ENCODE measurements around the gene BTBD10.
"Not testable (repeated sequence)": the region's sequence is repeated elsewhere in the genome, so short reads cannot be mapped to it uniquely, and the experiment has no call there.

BTBD10 gene

DNA sequence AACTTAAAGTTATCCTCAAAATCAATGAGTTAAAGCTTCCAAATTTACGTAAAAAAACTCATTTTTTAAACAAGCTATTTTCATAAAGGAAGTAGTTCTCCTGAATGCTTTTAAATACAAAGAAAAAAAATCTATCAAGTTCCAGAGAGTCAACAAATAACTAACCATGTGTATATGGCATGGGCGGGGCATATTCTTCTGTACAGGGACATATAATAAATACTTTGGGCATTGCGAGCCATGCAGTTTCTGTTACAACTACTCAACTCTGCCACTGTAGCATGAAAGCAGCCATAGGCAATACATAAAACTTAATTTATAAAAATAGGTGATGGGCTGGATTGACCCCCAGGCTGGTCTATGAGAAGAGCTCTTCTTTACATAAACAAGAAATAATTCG, 57.8 kb downstream of the BTBD10 start:
- no peaks in the 10 kb centered on the region for H3K27me3 ChIP-seq (ENCODE audit: insufficient read depth, low read length)
- H3K4me1 ChIP-seq (ENCODE audit: insufficient read depth, low read length), result no peaks in the 10 kb centered on the region
- peaks cover 15% of the 10 kb centered on the region for H3K9me3 ChIP-seq (ENCODE audit: insufficient read depth, low read depth, low read length)
- H3K36me3 ChIP-seq (ENCODE audit: insufficient read depth, low read length), result peaks cover 47% of the 10 kb centered on the region
- no peak overlapping the region for H3K4me3 ChIP-seq (ENCODE audit: low read length)
- no peak overlapping the region for H3K9ac ChIP-seq (ENCODE audit: low read depth, low read length)
- 100% methylated on average over 3 of the region's 4 CpGs for whole genome bisulfite sequencing
- H3K27ac ChIP-seq (ENCODE audit: low read depth, low read length), result no peak overlapping the region

- not testable (repeated sequence) for H3K27ac ChIP-seq (ENCODE audit: low read depth, low read length); H3K4me1 ChIP-seq (ENCODE audit: insufficient read depth, low read length); H3K9ac ChIP-seq (ENCODE audit: low read depth, low read length); H3K27me3 ChIP-seq (ENCODE audit: insufficient read depth, low read length); H3K4me3 ChIP-seq (ENCODE audit: low read length)
- Histone ChIP-seq H3K36me3 (ENCODE audit: insufficient read depth, low read length) (peaks cover 28% of the 10 kb centered on the region), H3K9me3 (ENCODE audit: insufficient read depth, low read depth, low read length) (peaks cover 15% of the 10 kb centered on the region)
These were observed 64.7 kb downstream of the BTBD10 start for GRCh38 chr11:13398335-13398734.

DNA sequence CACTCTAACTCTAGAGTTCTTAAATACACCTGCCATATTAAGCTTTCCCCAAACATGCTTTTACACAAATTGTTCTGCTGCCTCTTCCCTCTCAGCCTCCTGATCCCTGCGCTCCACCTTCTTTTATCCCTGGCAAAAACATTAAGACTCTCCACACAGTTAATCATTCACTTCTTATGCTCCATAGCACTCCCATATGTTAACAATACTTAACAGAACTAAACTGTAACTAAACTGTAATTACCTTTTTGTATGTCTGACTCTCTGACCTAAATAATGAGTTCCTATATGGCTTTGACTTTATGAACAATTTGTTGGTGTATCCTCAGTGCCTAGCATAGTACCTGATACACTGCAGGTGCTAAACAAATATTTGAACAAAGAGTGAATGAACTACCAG, 71.8 kb downstream of the BTBD10 start:
- no peaks in the 10 kb centered on the region for H3K27me3 ChIP-seq (ENCODE audit: insufficient read depth, low read length)
- H3K36me3 ChIP-seq (ENCODE audit: insufficient read depth, low read length), result peaks cover 23% of the 10 kb centered on the region
- WGBS, result 96% methylated on average over 1 of the region's 1 CpG
- no peak overlapping the region for H3K9ac ChIP-seq (ENCODE audit: low read depth, low read length)
- H3K9me3 ChIP-seq (ENCODE audit: insufficient read depth, low read depth, low read length), result no peaks in the 10 kb centered on the region
- no peaks in the 10 kb centered on the region for H3K4me1 ChIP-seq (ENCODE audit: insufficient read depth, low read length)
- H3K4me3 ChIP-seq (ENCODE audit: low read length), result no peak overlapping the region
- no peak overlapping the region for H3K27ac ChIP-seq (ENCODE audit: low read depth, low read length)

DNA sequence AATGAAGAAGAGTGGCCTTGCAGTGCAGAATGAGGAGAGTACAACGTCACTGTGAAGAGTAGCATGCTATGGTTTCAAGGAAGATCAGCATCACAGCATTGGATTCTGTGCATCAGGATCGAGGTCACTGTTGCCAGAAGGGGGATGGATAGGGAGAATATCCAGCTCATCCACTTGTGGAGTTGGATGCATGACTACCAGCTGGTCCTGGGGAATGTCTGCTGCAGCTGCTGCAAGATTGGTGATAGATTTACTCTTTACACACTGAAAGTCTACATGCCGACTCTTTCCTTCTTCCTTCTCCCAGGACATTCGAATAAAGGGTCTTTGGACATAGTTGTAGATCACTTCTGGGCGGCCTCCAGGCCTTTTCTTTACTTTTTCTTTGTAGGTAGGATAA, 74.3 kb downstream of the BTBD10 start:
- Histone ChIP-seq H3K27me3 (ENCODE audit: insufficient read depth, low read length) (no peaks in the 10 kb centered on the region), H3K9ac (ENCODE audit: low read depth, low read length) (no peak overlapping the region), H3K4me3 (ENCODE audit: low read length) (no peak overlapping the region), H3K4me1 (ENCODE audit: insufficient read depth, low read length) (no peaks in the 10 kb centered on the region), H3K9me3 (ENCODE audit: insufficient read depth, low read depth, low read length) (no peaks in the 10 kb centered on the region), H3K36me3 (ENCODE audit: insufficient read depth, low read length) (peaks cover 30% of the 10 kb centered on the region), H3K27ac (ENCODE audit: low read depth, low read length) (no peak overlapping the region)
- 93% methylated on average over 3 of the region's 5 CpGs for WGBS

GRCh38 chr11:13386567-13386966, 76.5 kb downstream of the BTBD10 start:
- no peaks in the 10 kb centered on the region for H3K27me3 ChIP-seq (ENCODE audit: insufficient read depth, low read length)
- H3K4me1 ChIP-seq (ENCODE audit: insufficient read depth, low read length), result no peaks in the 10 kb centered on the region
- H3K4me3 ChIP-seq (ENCODE audit: low read length), result no peak overlapping the region
- WGBS, result 92% methylated on average over 2 of the region's 2 CpGs
- H3K27ac ChIP-seq (ENCODE audit: low read depth, low read length), result no peak overlapping the region
- no peak overlapping the region for H3K9ac ChIP-seq (ENCODE audit: low read depth, low read length)
- H3K36me3 ChIP-seq (ENCODE audit: insufficient read depth, low read length), result peaks cover 31% of the 10 kb centered on the region
- H3K9me3 ChIP-seq (ENCODE audit: insufficient read depth, low read depth, low read length), result no peaks in the 10 kb centered on the region

DNA sequence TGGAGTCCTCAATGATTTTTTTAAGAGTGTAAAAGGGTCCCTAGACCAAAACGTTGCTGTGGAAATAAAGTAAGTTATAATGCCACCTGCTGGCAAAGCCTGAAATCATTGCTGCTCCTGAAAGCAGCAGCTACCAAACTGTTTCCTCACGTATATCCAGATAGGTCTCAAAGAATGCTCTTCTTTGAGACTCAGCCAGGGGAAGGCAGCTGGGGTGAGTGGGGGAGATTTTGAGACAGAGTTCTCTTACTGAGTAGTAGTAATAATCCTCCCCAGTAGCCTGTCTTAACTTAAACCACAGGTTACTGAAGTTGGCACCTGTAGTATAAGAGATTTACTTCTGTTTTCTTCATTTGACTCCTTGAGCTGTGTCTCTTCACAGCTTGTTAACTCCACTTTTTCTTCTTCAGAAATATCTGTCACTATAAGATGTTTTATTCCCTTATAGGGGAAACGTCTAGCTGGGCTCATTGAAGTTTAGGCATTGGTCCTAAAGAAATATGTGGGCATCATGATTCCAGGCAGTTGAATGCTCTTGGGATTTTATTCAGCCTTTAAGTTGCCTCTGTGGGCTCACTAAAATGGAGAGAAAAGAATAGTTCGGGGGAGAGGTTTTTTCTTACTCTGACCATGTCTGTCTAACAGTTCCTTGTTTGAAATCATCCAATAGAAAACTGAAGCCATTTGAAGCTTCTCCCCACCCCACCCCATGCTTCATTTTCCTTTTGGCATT, 77.9 kb downstream of the BTBD10 start:
- 45% methylated on average over 4 of the region's 4 CpGs for WGBS
- Histone ChIP-seq H3K4me1 (ENCODE audit: insufficient read depth, low read length) (no peaks in the 10 kb centered on the region), H3K4me3 (ENCODE audit: low read length) (no peak overlapping the region), H3K36me3 (ENCODE audit: insufficient read depth, low read length) (peaks cover 31% of the 10 kb centered on the region), H3K27me3 (ENCODE audit: insufficient read depth, low read length) (no peaks in the 10 kb centered on the region), H3K9me3 (ENCODE audit: insufficient read depth, low read depth, low read length) (no peaks in the 10 kb centered on the region), H3K27ac (ENCODE audit: low read depth, low read length) (no peak overlapping the region), H3K9ac (ENCODE audit: low read depth, low read length) (no peak overlapping the region)

DNA sequence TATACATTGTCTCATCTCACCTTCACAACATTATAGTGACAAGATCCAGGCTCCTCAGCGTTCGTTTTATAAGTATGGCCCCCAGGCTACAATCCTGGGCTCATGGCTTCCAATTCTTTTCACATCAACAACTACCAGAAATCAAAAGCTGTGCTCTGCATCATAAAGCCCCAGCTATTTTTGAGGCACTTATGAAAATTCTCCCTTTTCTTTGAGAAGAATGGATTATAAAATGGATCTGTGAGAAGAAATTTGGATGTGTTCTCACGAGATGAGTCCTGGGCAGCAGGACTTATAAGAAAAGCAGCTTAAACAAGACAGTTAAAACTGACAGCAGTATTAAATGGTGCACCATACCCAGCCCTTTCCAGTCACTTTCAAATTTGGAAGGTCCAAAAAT, 80.3 kb downstream of the BTBD10 start:
- Histone ChIP-seq H3K36me3 (ENCODE audit: insufficient read depth, low read length) (peaks cover 22% of the 10 kb centered on the region), H3K4me1 (ENCODE audit: insufficient read depth, low read length) (no peaks in the 10 kb centered on the region), H3K4me3 (ENCODE audit: low read length) (no peak overlapping the region), H3K9ac (ENCODE audit: low read depth, low read length) (no peak overlapping the region), H3K9me3 (ENCODE audit: insufficient read depth, low read depth, low read length) (no peaks in the 10 kb centered on the region), H3K27me3 (ENCODE audit: insufficient read depth, low read length) (no peaks in the 10 kb centered on the region), H3K27ac (ENCODE audit: low read depth, low read length) (no peak overlapping the region)
- 89% methylated on average over 3 of the region's 3 CpGs for WGBS

DNA sequence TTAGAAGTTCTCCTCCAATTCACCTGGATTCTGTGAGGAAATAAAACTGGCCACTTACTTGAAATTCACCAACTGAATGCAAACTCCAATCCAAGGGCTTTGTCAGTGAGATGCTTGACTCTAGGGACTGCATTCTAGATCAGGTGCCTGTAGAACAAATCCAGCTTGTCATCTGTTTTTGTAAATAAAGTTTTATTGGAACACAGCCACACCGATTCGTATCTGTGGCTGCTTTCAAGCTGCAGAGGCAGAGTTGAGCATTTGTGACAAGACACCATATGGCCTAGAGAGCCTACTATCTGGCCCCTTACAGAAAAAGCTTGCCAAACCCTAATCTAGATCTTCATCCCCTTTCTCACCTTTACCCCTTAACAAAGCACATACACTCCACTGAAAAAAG, 82.3 kb downstream of the BTBD10 start:
- WGBS, result 95% methylated on average over 2 of the region's 2 CpGs
- Histone ChIP-seq H3K9ac (ENCODE audit: low read depth, low read length) (no peak overlapping the region), H3K27ac (ENCODE audit: low read depth, low read length) (no peak overlapping the region), H3K4me3 (ENCODE audit: low read length) (no peak overlapping the region), H3K27me3 (ENCODE audit: insufficient read depth, low read length) (no peaks in the 10 kb centered on the region), H3K36me3 (ENCODE audit: insufficient read depth, low read length) (peaks cover 9% of the 10 kb centered on the region; the same call in 1 of the 2 replicates), H3K4me1 (ENCODE audit: insufficient read depth, low read length) (no peaks in the 10 kb centered on the region), H3K9me3 (ENCODE audit: insufficient read depth, low read depth, low read length) (no peaks in the 10 kb centered on the region)

- WGBS, result 93% methylated on average over 2 of the region's 2 CpGs
- Histone ChIP-seq H3K4me3 (ENCODE audit: low read length) (no peak overlapping the region), H3K9ac (ENCODE audit: low read depth, low read length) (no peak overlapping the region), H3K4me1 (ENCODE audit: insufficient read depth, low read length) (no peaks in the 10 kb centered on the region), H3K27me3 (ENCODE audit: insufficient read depth, low read length) (no peaks in the 10 kb centered on the region), H3K36me3 (ENCODE audit: insufficient read depth, low read length) (no peaks in the 10 kb centered on the region), H3K9me3 (ENCODE audit: insufficient read depth, low read depth, low read length) (no peaks in the 10 kb centered on the region), H3K27ac (ENCODE audit: low read depth, low read length) (no peak overlapping the region)
These were observed 84.7 kb downstream of the BTBD10 start for GRCh38 chr11:13378316-13378715.

DNA sequence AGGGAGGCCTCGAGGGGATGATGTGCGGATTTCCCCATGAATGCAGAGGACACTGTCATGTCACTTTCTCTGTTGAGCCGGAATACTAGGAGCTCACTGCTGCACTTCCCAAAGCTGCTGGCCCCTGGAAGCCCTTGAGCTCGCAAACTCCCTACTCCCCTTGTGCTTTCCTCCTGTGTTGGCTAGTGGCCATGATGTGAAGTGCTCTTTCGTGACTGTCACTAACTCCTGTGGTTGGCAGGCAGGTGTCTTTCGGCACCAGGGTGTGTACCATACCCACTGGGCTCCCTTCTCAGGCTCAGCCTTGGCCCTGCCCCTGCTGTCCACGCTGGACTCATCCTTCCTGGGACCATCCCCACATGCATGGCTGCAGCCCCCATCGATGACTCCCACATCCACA, 86.2 kb downstream of the BTBD10 start:
- H3K27me3 ChIP-seq (ENCODE audit: insufficient read depth, low read length), result no peaks in the 10 kb centered on the region
- no peak overlapping the region for H3K27ac ChIP-seq (ENCODE audit: low read depth, low read length)
- WGBS, result 93% methylated on average over 8 of the region's 8 CpGs
- no peaks in the 10 kb centered on the region for H3K36me3 ChIP-seq (ENCODE audit: insufficient read depth, low read length)
- H3K9ac ChIP-seq (ENCODE audit: low read depth, low read length), result no peak overlapping the region
- no peaks in the 10 kb centered on the region for H3K9me3 ChIP-seq (ENCODE audit: insufficient read depth, low read depth, low read length)
- no peak overlapping the region for H3K4me3 ChIP-seq (ENCODE audit: low read length)
- H3K4me1 ChIP-seq (ENCODE audit: insufficient read depth, low read length), result no peaks in the 10 kb centered on the region

DNA sequence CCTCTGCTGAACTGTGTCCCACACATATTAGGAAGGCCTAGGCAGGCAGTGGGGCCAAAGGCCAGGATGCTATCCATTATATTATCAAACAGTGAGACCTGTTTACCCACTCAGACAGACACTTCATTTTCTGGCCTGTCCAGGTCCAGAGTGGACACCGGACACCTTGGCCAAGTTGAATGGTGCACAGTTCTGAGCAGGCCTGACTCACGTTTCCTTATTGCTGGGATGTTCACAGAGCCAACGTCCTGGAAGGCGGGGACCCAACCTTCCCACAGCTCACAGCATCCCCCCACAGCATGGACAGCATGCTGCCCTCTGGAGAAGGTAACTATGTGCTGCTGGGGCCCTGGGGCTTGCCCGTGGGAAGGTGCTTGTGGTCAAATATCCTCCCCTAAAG, 86.6 kb downstream of the BTBD10 start:
- Histone ChIP-seq H3K4me1 (ENCODE audit: insufficient read depth, low read length) (no peaks in the 10 kb centered on the region), H3K27me3 (ENCODE audit: insufficient read depth, low read length) (no peaks in the 10 kb centered on the region), H3K27ac (ENCODE audit: low read depth, low read length) (no peak overlapping the region), H3K9me3 (ENCODE audit: insufficient read depth, low read depth, low read length) (no peaks in the 10 kb centered on the region), H3K36me3 (ENCODE audit: insufficient read depth, low read length) (no peaks in the 10 kb centered on the region), H3K9ac (ENCODE audit: low read depth, low read length) (no peak overlapping the region), H3K4me3 (ENCODE audit: low read length) (no peak overlapping the region)
- 80% methylated on average over 5 of the region's 5 CpGs for WGBS

GRCh38 chr11:13375798-13376197, 87.2 kb downstream of the BTBD10 start:
- Histone ChIP-seq H3K4me1 (ENCODE audit: insufficient read depth, low read length) (no peaks in the 10 kb centered on the region), H3K9ac (ENCODE audit: low read depth, low read length) (no peak overlapping the region), H3K36me3 (ENCODE audit: insufficient read depth, low read length) (no peaks in the 10 kb centered on the region), H3K27ac (ENCODE audit: low read depth, low read length) (no peak overlapping the region), H3K9me3 (ENCODE audit: insufficient read depth, low read depth, low read length) (no peaks in the 10 kb centered on the region), H3K4me3 (ENCODE audit: low read length) (no peak overlapping the region), H3K27me3 (ENCODE audit: insufficient read depth, low read length) (no peaks in the 10 kb centered on the region)
